Stimulated activated CD8-positive, alpha-beta memory T cell treated with anti-CD3 and anti-CD28 coated beads, Interleukin-15, amount 100 ng/mL, for 24 hours (primary cell): ENCODE data around the gene CHM.
"Not testable (repeated sequence)": the region's sequence is repeated elsewhere in the genome, so short reads cannot be mapped to it uniquely, and the experiment has no call there.

ENCODE experiments used
- DNase-seq: peaks from one replicate; pipeline ENCODE4 v3.0.0-alpha.2; 2020; ENCODE audit warnings: low read depth

CHM gene

DNA sequence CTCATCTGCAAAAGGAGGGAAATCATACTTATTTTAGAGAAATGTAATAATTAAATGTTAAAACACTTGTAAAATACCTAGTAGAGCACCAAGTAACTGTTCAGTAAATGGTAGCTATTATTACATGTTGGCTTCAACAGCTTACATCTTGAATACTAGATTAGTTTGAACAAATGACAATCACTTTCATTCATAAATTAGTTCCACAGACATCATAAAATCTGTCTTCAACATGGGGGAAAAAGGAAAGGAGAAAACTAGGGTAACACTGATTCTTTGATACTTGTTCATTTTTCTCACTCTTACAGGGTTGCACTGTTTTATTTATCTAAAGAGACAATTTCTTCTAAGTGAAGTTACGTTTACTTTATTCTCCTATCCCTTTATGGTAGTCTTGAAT is 51.7 kb downstream of the CHM start:
- no peak for DNase-seq

DNA sequence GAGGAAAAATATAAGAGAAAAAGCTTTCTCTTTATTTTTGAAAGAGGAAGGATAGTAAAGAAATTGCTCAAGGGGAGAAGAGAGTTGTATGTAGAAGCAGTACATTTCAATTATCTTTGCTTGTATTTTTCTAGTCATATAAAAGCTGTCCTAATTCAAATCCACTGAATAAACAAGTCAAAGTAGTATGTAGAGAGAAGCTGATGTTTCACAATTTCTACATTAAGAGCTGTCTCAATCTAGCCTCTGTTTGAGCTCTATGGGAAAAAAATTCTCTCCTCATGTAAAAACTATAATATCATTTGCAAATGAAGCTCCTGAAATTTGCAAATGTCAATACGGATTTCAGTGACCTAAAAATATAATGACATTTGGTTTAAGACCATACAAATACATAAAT is 52.6 kb downstream of the CHM start:
- DNase-seq = no peak

DNA sequence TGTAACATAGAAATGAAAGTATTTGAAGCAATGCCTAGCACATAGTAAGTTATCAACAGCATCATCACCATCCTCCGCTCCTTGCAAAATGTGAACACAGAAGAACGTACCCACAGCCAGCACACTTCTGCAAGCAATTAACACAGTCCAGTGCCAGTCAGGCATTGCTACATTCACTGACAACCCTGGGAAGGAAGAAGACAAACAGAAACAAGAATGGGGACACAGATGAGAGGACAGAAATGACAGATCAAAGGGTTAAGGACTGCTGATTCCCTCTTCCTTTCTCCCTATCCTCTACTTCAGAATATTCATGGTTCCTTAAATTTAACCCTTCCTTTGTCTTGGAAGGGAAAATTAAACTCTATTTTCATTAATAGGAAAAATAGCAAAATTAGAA is 53.1 kb downstream of the CHM start:
- no peak for DNase-seq

DNA sequence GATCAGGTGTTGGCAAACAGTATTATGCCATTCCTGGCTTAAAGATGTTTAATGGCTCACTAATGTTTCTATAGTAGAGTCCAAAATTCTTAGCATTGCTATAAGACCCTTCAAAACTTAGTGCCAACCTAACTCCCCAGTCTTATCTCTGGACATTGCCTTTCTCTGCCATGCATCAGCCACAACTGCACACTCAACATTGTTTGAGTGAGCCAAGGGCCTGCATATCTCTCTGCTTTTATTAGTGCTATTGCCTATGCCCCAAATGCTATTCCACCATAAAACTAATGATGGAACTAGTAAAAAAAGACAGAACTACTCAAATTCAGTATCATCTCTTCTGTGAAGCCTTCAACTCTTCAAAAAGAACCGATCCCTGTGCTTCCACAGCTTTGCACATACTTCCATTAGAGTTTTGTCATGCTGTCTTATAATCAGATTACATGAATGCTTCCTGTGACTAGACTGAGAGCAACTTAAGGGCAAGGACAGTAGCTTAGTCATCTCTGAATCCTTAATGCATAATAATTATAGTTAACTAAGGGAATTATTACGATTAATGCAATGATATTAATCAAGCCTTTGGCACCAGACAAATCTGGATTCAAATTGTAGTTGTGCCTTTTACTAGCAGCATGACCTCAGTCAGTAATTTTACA is 53.7 kb downstream of the CHM start:
- no peak for DNase-seq

DNA sequence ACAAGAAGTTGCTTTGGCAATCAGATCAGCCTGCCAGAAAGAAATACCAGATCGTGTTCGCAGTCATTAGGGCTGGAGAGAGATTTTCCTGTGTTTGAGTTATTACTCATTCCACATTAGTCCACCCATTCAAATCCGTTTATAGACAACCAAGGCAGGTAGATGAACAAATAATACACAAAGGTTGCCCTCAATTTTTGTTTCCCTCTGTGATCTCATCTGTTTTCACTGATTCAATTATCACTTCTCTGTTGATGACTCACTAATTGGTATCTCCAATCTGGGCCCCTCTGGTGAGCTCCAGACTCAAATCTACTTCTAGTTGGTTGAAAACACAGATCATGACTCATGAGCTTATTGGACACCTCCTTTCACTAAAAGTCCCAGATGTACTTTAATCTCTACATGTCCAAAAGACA is 54.5 kb downstream of the CHM start:
- no peak for DNase-seq

- no peak for DNase-seq
These were observed 59.0 kb downstream of the CHM start for GRCh38 chrX:85988353-85988752.

GRCh38 chrX:85980286-85980685 is 67.1 kb downstream of the CHM start:
- no peak for DNase-seq

DNA sequence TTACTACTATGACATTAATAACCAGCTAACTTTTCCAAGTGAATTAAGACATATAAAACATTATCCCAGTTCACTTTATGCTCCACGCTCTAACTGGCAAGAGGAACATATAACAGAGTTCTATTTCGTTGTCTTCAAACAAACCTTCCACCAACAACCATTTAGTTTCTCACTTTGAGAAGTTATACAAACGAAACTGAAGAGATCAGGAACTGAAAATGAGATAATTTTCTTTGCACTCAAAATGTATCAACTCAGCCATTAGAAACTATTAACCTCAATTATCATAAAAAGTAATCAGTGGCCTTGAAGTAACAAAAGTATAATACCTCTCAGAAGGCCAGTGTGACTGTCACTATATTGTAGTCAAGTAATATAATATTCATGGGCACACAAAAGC is 70.1 kb downstream of the CHM start:
- no peak for DNase-seq

- DNase-seq = not testable (repeated sequence)
These were observed 75.0 kb downstream of the CHM start for GRCh38 chrX:85972351-85972750.

DNA sequence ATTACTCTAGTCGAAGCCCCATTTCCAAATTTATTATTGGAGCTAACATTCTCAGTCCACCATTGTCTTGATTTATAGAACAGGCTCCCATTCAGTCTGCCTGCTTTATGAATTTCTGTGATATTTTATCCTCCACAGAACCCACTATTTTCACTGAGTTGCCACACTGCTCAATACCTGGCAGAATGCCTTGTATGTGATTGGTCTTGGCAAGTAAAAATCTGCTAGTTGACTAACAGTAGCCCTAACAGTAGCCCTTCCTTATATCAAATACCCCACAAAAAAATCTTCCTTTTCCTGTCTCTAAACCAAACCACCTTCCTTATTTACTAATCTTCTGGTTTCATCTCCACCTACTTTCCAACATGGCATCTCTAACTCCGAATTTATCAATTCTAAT is 82.6 kb downstream of the CHM start:
- no peak for DNase-seq

- no peak for DNase-seq
These were observed 83.6 kb downstream of the CHM start for GRCh38 chrX:85963736-85964135.

GRCh38 chrX:85955510-85955909 is 91.8 kb downstream of the CHM start:
- no peak for DNase-seq

DNA sequence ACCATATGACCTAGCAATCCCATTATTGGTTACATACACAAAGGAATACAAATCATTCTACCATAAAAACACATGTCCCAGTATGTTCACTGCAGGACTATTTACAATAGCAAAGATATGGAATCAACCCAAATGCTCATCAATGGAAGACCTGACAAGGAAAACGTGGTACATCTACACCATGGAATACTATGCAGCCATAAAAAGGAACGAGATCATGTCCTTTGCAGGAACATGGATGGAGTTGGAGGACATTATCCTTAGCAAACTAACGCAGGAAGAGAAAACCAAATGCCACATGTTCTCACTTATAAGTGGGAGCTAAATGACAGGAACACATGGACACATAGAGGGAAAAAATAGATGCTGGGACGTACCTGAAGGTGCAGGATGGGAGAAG is 102.6 kb downstream of the CHM start:
- DNase-seq = not testable (repeated sequence)

- DNase-seq = no peak
These were observed 106.1 kb downstream of the CHM start for GRCh38 chrX:85941275-85941674.

DNA sequence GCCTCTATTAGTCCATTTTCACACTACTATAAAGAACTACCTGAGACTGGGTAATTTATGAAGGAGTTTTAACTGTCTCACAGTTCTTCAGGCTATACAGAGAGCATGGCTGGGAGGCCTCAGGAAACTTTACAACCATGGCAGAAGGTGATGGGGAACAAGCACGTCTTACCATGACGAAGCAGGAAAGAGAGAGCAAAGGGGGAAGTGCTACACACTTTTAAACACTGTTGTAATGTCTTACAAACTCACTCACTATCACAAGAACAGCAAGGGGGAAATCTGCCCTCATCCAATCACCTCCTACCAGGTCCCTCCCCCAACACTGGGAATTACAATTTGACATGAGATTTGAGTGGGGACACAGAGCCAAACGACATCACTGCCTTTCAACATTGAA is 107.4 kb downstream of the CHM start:
- not testable (repeated sequence) for DNase-seq

DNA sequence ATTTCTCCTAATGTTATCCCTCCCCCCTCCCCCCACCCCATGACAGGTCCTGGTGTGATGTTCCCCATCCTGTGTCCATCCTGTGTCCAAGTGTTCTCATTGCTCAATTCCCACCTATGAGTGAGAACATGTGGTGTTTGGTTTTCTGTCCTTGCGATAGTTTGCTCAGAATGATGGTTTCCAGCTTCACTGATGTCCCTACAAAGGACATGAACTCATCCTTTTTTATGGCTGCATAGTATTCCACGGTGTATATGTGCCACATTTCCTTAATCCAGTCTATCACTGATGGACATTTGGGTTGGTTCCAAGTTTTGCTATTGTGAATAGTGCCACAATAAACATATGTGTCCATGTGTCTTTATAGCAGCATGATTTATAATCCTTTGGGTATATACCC is 113.0 kb downstream of the CHM start:
- not testable (repeated sequence) for DNase-seq

GRCh38 chrX:85930099-85930498 is 117.3 kb downstream of the CHM start:
- DNase-seq = no peak

- no peak for DNase-seq
These were observed 118.8 kb downstream of the CHM start for GRCh38 chrX:85928606-85929005.

DNA sequence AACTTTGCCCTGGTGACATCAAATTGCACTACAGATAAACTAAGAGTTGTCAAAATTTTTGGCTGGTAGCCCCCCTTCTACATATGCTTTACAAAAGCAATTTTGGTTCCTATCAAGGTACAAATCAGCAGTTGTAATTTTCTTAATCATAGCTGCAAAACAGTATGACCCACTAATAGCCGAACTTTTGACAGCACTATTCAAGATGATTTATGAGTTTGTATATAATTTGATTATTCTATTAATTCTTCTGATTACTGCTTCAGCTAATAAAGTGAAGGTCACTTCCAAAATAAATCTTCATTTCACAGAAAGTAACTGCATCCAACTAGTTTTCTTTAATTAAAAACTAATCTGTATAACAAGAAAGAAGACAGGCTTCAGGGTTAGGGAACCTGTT is 119.6 kb downstream of the CHM start:
- DNase-seq = no peak

GRCh38 chrX:85922821-85923220 is 124.5 kb downstream of the CHM start:
- no peak for DNase-seq

- not testable (repeated sequence) for DNase-seq
These were observed 130.6 kb downstream of the CHM start for GRCh38 chrX:85916656-85917280.

DNA sequence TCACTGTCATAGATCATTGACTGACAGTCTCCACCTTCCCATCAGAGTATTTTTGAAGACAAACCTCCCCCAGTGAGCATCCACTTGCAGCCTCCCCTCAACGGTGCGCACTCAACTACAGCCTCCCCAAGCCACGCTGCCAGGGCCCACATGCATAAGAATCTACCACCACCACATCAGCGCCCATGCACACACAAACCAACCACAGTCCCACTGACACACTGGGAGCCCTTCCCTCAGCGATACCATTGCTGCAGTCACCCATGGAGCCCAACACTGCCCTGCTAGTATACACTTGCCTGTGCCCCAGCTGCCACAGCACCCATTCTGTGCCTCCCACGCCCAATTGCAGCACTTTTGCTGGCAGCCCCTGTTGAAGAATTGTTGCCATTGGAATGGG is 132.9 kb downstream of the CHM start:
- DNase-seq = no peak

- DNase-seq = no peak
These were observed 140.0 kb downstream of the CHM start for GRCh38 chrX:85907316-85907715.

DNA sequence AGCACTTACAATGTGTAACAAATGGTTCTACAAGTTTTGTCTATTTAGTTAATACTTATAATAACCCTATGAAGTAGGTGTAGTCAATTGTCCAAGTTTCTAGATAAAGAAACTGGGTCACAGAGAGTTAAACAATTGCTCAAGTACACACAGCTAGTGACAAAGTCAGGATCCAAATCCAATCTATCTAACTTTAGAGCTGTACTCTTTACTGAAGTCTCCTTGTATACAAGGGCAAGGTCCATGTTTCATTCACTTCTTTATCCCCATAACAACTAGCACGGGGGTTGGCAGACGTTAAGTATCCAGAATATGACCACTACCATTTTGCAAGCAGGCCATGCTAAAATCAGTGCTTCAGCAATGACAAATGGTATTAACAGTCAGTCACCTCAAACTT is 141.0 kb downstream of the CHM start:
- no peak for DNase-seq
